GM18909 (cell line): ENCODE data around the gene SMYD5.

Experiments used
- ATAC-seq: cut with Tn5 transposase; IDR thresholded peaks from one replicate; pipeline ENCODE4 v1.9.1; 2021; ENCODE audit warnings: mild to moderate bottlenecking; ENCODE audit not compliant: unreplicated experiment, poor library complexity

Gene SMYD5

DNA sequence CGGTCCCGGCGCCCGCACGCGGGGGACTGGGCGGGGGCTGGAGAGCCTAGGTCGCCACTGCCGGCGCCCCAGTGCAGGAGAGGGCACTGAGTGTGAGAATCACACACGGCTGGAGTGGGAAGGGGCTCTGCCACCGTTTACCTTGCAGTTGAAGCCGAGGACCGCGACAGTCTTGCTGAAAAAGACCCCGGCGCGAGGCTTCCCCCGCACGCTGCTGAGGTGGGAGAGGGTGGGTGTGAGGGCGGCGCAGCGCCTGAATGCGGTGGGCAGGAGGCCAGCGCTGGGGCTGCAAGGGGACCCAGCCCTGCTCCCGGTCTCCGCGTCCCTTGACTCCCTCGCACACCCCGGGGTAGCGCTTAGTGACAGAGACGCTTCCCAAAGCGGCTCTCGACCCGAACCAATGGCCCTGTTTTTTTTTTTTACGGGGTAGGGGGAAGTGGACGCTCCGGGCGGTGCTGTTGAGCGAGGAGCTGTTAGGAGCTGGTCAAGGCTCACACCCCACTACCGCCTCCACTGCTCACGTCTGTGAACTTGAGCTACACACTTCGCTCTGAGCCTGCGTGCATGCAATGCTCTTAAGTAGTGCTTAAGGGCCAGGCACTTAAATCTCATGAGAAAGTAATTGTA is 10.9 kb upstream of the SMYD5 start:
- no peak for ATAC-seq

DNA sequence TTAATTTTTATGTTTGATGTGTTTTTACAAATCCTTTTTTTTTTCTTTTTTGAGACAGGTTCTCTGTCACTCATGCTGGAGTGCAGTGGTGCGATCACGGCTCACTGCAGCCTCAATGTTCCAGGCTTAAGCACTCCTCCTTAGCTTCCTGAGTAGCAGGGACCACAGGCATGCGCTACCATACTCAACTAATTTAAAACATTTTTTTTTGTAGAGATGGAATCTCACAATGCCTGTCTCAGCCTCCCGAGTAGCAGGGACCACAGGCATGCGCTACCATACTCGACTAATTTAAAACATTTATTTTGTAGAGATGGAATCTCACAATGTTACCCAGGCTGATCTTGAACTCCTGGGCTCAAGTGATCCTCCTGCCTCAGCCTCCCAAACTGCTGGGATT is 8.4 kb upstream of the SMYD5 start:
- ATAC-seq = no peak

DNA sequence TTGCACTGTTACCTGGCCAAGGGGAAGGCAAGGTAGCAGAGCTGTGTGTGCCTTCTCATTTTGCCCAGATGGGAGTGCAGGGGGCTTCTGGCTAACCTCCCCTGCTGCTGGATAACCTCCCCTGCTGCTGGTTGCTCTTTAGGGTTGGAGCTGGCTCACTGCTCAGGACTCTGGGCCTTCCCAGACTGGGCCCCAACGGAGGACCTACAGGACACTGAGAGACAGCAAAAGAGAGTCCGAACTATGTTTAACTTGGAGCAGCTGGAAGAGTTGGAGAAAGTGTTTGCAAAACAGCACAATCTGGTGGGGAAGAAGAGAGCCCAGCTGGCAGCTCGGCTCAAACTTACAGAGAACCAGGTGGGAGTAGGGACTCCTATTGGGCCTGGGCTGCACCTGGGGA is 5.8 kb upstream of the SMYD5 start:
- no peak for ATAC-seq

DNA sequence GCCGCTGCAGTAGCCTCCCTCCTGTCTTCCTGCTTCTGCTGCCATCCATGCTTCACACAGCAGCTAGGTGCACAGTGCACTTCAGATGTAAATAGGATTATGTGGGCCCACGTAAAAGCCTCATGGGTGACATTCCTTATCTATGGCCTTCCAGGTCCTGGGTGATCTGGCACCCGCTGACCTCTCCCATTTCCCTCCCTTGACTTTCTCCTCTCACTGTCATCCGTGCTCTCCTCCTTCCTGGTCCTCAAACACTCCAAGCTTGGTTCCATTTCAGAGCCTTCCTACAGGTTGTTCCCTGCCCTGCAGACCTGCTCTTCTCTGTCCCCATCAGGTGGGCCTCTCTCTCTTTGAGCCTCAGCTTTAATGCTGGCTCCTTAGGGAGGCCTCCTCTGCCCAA is 4.0 kb upstream of the SMYD5 start:
- no peak for ATAC-seq

DNA sequence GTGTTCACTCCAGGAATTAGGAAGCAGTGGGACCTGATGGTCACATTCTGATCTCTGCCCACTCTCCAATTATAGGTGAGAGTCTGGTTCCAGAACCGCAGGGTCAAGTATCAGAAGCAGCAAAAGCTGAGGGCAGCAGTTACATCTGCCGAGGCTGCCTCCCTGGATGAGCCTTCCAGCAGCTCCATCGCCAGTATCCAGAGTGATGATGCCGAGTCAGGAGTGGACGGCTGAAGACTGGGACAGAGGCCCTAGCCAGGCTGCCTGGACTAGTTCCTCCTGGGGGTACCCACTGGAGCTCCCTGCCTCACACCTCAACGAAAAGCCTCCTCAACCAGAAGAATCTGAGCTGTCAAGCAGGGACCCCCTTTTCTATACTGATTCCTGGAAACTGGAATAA is 3.3 kb upstream of the SMYD5 start:
- ATAC-seq = no peak

DNA sequence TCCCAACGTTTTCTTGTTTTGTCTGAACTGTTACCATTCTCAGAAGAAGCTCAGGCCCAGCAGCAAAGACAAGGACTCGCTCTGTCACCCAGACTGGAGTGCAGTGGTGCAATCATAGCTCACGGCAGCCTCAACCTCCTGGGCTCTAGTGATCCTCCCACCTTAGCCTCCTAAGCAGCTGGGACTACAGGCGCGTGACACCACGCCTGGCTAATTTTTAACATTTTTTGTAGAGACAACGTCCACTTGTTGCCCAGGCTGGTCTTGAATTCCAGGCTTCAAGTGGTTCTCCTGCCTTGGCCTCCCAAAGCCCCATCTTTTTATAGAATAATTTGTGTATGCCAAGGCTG is 2.0 kb upstream of the SMYD5 start:
- ATAC-seq = no peak

DNA sequence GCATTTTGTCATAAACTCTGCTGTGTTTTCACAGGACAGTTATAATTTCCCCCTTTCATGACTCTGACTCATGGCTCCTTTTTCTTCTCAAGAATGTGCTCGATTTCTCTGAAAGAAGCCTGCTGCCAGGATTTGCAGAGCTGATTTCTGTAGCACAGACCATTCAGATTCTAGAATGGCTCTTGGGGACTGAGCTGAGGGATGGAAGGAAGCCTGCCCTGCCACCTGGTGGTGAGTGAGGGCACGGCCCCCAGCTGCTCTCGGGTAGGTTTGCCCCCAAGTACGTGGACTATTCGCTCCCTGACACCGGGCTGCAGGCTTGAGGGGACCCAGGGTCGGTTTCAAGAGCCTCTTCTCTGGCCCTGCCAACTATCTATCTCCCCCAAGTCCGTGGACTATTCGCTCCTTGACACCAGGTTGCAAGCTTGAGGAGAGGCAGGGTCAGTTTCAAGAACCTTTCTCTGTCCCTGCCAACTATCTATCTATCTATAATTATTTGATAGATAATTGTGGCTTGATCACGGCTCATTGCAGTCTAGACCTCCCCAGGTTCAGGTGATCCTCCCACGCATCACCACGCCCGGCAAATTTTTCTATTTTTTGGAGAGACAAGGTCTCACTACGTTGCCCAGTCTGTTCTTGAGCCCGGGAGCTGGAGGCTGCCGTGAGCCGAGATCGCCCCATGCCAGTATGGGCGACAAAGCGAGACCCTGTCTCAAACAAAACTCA is 1.4 kb upstream of the SMYD5 start:
- peak; percentile 72 for ATAC-seq

DNA sequence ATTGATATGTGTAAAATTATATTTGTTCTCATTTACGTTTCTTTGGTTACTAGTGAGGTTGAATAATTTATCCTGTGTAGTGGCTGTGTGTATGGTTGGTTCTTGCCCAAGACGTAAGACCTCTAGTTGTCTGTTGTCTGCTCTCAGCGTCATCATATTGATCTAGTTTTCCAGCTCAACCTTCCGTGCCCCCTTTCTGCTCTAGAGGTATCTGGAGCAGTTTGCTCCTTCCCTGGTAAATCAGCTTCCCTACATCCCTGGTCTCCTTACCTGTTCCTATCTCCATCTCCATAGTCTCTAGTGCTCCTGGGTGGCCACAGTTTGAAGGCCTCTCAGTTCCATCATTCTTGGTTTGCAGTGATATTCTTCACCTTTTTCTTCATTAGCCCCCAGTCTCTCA is 1.2 kb downstream of the SMYD5 start:
- ATAC-seq = no peak

DNA sequence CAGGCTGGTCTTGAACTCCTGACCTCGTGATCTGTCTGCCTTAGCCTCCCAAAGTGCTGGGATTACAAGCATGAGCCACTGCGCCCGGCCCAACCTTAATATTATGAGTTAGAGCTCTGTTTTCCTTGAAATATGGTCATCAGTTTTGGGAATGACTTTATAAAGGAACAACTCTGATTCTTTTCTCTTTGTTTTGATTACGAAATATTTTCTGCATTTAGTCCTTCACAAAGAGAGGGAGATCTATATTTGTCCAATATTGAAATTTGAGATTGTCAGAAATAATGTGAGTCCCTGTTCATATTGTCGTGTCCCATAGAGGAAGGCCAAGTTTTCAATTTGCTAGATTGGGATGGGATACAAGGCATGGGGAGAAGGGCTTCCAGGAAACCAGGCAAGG is 3.1 kb downstream of the SMYD5 start:
- no peak for ATAC-seq

DNA sequence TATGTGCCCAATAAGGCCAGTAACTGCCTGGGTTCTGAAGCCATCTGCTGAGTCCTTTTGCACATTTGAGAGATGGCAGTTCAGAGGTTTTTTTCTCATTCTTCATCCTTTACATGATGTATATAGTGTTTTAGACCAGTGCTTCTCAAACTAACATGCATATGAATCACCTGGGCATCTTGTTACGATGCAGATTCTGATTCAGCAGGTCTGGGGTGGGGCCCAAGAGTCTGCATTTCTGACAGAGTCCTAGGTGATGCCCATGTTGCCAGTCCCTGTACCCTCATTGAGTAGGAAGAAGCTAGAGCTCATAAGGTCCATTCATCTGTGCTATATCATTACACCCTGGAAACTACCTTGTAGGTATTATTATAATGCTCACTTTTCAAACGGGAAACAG is 3.8 kb downstream of the SMYD5 start:
- no peak for ATAC-seq

DNA sequence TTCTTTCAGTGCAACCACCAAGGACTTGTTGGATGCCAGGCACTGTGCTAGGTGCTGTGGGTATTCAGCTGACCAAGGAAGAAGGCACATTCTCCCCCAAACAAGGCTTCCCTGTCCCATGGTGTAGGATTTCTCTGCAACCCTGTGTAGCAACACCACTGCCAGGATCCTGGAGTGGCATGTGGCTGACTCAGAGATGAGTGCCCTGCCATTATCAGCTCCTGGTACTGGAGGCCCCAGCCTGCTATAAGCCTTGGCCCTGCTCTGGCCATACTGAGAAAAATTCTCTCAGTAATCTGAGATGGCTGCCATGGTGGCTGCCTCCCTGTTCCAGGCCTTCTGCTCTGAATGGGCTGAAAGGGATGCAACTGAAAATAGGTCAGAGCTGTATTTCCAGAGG is 4.3 kb downstream of the SMYD5 start:
- no peak for ATAC-seq

DNA sequence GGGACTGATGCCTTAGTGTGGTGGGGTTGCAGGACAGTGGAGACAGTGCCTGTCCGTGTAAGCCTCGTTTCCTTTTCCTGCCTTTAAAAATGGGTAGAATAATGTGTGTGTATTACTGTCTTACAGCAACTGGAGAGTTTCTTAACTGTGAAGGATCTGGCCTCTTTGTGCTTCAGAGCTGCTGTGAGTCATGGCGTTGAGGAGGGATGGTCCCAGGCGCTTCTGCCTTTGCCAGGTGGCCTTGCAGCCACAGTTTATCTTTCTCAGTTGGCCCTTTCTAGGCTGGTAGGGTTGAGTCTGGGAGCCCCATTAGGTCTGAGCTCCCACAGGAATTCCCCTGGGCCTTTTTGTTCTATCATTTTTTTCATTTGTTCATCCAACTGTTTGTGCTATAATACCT is 9.8 kb downstream of the SMYD5 start:
- no peak for ATAC-seq

DNA sequence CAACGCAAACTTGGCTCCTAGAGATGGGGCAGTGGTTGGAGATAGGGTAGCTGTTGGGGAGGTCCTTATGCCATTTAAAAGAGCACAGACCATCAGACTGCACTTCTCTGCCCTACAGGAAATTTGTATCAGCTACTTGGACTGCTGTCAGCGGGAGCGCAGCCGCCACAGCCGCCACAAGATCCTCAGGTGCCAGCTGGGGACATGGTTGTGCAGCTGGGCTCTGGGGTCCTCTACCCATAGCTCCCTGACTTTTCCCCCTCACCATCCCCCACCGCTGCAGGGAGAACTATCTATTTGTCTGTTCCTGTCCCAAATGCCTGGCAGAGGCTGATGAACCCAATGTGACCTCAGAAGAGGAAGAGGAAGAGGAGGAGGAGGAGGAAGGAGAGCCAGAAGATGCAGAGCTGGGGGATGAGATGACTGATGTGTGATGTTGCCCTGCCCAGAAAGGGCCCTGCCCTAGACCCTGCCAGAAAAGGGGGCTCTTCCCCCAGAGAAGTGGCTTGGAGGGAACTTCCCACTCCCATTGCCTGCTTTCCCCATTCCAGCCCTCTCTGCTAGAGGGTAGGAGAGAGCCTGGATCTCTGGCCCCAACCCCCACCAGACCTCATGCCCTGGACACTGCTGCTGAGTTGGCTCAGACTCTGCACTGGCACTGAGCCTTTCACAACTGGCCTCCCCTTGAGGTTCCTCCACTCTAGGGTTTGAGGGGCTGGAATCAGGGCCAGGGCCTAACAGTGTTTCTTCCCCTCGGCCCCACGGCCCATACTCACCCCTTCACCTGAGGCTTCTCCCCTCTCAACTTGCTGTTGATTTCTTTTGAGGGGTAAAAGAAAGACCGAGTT is 11.7 kb downstream of the SMYD5 start:
- ATAC-seq = no peak

DNA sequence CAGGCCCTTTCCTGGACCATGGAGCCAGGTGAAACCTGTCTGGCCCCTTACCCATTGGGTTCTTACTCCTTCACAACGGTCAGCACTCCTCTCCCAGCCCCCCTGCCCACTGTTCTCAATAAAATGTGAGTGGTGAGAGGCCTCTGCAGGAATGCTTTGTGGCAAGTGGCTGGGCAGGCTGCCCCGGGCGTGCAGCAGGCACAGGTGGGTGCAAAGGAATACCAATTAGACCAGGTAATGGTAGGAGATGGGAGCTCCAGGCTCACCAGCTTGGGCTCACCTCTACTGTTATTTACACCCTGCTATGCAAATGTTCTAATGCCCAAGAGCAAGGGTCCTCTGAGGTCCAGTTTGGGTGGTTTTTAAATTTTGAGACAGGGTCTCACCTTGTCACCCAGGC is 13.0 kb downstream of the SMYD5 start:
- ATAC-seq = no peak

DNA sequence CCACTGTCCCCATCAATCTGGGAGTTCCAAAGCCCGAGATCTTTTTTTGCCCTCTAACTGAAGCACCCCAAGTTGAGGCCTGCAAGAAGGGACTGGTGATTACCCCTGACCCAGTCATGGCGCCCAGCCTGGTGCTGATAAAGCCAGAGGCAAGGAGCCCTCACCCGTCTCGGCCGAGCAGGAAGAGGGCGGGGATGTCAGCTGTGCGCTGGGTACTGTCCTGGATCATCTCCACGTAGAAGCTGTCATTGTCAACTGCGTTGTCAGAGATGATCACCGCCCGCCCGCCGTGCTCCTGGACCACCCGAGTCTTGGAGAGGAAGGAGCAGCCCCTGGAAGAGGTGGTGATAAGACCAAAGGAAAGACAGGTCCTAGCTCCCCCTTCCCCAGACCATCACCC is 14.6 kb downstream of the SMYD5 start:
- no peak for ATAC-seq

DNA sequence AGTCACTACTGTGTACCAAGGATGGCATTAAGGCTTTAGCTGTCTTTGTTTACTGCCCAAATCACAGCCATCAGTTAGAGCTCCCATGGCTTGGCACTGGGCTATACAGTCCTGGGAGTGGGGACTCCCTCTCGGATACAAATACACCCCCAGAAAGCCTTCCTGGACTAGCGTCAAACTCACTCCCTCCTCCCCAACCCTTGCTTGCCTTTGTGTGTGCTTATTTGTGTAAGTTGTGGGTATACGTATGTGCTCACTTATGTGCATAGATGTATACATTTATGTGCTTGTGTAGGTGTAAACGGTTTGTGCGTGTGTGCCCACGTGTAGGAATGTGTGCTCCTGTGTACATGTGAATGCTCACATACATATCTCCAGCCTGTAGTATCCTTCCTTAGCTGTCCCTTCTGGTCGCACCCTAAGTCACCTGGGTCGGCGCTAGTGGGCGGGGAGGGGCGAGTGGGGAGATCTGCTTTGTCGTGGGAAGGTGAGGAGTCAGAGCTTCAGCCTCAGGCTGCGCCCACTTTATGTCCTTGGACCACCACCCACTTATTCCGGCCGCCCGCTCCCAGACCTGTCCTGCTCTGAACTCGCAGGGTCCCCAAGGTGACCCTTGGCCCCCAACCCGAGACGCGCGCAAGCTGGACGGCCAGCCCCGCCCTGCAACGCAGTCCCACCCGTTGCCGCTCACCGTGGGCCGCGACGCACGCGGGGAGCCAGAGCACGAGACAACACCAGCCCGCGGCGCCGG is 18.5 kb downstream of the SMYD5 start:
- peak; percentile 9 for ATAC-seq

DNA sequence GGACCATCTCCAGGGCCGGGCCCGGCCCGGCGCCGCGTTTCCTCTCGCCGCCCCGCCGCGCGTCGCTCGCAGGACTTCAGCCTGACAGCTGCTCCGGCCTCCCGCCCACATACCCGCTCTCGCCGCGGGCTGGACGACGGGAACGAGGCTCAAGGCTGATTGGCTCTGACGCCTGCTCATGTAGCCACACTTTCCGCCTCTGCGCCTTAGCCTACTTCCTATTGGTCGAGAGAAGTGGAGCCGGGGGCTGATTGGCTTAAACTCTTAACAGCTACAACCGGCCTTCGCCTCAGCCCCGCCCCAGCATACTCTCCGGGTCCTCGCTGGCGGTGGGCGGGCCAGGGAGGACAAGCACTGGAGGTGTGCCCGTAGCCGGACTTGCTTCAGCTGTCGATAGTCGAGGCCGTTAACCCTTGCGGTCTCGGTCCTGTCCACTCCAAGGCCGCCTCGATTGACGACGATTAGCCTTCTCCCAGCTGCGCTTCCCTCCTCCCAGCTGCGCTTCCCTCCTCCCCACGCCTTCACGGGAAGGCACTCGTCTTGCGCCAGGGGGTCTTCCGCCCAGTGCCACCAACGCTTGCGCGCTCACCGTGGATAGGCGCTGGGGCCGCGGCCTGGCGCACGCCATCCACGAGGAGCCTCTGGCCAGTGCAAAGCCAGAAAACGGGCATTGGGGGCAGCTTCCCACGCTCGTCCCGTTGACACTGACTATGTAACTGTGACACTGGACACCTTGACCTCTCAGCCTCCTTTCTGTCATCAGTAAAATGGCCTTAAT is 19.3 kb downstream of the SMYD5 start, which contains the start of gene PRADC1:
PRADC1 (minus strand) TSS at position 86 of the 778 bp plus-strand sequence; CDS start at position 7, 79 bp downstream.
- ATAC-seq = peak; percentile 92

DNA sequence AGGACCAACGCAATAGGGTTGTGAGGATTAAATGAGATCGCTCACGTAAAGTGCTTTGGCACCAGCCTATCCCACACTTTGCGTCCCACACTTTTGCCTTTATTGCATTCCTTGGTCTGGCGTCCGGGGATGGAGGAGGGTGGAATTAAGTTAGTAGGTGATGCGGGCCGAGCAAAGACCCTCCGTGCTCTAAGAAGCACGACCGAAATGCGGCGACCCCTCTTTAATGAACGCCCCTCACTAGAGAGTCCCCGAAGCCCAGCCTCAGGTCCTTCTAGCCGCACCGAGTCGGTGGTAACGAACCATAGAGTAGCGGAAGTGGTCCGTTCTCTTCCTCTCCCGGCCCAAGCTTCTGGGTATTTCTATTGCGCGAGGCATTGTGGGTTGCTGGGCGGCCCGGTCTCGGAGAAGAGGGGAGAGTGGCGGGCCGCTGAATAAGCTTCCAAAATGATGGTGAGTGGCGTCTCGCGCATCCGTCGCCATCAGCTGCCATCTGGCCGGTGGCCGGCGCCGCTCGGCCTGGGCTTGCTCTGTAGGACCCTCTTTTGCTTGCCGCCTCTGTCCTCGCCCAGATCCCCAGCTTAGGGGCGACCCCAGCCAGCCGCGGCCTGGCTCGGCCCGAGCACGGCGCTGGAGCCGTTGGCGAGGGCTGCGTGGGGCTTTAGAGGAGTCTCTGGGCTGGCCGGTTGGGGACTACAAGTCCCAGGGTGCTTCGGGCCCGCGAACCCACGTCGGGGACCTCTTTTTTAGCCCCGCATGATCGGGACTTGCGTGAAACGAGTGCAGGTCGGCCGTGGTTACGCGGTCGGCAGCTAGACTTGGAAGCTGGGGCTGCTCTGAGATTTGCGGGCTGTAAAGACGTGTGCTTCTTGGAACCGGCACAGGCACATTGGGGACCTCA is 20.1 kb downstream of the SMYD5 start, which contains the start of gene CCT7:
CCT7 (plus strand) TSS at position 377 of the 901 bp plus-strand sequence; CDS start at position 448, 71 bp downstream.
- peak; percentile 66 for ATAC-seq
